Activated T-cell treated with anti-CD3 and anti-CD28 coated beads, Interleukin-2, amount 50 U/mL, for 1 hour (primary cell): ENCODE measurements around the gene WNT6.

Experiments
- DNase-seq: peaks from one replicate; pipeline ENCODE4 v3.0.0-alpha.2; 2020

The WNT6 gene

GRCh38 chr2:218858671-218859555, 692 bp upstream of the WNT6 start:
- DNase-seq, result no peak

DNA sequence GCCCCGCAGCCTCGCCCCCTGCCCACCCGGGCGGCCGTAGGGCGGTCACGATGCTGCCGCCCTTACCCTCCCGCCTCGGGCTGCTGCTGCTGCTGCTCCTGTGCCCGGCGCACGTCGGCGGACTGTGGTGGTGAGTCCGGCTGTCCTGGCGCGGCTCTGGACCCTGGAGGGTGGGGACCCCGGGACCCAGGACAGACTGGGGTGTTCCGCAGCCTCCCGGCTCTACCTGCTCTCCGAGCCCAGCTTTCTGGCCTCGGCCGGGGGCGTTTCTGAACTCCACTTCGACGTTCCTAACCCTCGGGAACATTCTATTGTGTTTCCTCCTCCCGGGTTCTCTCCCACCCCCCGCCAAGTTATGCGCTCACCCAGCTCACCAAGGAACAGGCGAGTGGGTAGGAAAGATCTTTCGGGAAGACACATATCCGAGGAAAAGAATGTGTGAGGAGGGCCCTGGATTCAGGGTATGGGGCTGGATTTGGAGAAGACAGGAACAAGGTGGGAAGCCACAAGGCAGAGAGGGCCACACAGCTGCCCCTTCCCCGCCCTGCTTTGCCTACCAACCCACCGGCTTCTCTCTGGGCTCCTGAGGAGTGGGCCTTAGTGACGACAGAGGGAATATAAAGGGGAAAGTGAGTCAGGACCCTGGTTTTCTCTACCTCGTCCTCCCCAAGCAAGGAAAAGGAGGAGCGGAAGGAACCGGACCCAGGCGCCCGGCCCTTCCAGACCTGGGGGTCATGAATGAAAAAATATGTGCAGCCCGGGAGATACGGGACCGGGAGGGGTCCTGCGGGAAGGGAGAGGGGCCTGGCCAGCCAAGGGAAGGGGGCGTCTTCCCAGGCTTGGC, 605 bp downstream of the WNT6 start:
- DNase-seq, result no peak

DNA sequence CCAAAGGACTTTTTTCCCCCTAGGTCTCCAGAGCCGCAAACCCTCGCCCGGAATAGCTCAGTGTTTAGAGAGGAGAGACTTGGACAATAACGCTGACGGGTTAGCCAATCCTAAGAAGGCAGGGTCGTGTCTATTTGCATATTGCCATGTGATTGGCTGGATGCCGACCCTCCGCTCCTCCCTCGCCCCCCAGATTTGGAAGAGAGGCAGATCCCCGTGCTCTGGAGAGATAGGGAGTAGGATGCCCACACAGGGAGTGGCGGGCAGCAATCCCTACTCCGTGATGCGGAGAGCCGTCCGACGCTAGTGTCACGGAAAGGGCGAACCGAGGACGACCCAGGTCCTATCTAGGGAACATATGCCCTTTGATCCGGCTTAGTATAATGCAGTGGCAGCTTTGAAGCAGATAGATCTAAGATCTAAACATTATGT, 1.4 kb downstream of the WNT6 start:
- no peak for DNase-seq

DNA sequence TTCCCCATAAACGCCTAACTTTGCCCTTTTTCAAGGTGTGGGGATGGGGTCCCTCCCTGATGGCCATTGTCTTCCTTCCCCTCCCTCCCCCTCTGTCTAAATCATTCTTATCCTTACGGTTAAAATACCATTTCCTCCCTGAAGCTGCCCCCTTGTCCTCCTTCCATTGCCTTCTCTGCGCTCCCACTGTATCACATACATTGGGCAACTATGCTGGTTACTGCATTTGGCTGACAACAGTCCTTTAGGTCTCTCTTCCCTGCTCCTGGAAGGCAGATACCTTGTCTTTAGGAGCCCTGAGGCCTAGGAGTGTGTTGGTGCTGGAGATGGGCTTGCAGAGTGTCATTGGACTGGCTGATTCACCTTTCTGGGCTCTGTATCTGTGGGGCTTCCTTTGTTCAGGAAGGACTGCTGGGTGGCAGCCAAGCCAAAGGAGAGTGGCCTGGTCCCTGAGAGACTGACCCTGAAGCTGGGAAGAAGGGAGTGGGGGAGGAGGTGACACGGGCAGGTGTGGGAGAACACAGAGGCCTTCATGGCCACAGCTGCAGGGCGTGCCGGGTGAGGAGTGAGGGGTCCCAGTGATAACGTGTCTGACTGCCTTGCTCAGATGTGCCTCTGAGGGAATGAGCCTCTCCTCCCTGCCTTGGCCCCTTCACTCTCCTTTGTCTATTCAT, 2.2 kb downstream of the WNT6 start:
- no peak for DNase-seq

DNA sequence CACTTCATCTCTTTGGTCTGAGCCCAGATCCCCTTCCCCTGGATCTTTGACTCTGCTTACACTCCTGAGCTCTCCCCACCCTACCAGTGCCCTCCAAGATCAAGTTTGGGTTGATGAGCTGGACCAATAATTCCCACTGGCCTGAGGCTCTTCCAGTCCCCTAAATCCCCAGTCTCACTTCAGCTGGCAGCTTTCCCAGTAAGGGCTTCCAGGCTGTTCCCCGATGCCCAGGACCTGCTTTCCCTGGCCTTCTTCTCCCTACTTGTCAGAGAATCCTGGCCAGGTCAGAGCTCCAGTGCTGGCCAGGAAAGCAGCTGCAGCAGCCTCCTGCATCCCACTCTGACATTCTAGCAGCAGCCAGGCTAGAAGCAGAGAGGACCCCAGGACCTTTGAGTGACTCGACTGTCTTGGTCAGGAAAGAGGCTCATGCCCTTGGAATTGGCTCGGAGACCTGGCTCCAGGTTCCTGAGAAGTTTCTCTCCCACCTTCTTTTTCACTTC, 3.5 kb downstream of the WNT6 start:
- DNase-seq, result no peak

DNA sequence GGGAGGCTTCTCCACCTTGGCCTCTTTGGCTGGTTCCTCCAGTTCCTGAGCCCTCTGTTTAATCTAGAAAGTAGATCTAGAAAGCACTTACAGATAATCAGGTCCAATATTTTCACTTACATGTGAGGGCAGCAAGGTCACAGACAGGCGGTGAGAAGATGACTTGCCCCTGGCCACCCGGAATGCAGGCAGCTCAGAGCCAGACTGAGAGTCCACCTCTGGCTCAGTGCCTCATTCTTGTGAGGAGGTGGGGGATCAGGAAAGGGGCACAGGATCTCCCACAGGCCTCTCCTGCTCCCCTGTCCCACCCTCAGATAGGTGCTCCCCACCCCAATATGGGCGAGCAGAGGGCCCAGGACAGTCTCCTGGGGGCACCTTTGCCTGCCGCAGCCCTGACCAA, 5.8 kb downstream of the WNT6 start:
- DNase-seq, result no peak

- DNase-seq, result no peak
Measured at GRCh38 chr2:218865999-218866398, 6.4 kb downstream of the WNT6 start.

DNA sequence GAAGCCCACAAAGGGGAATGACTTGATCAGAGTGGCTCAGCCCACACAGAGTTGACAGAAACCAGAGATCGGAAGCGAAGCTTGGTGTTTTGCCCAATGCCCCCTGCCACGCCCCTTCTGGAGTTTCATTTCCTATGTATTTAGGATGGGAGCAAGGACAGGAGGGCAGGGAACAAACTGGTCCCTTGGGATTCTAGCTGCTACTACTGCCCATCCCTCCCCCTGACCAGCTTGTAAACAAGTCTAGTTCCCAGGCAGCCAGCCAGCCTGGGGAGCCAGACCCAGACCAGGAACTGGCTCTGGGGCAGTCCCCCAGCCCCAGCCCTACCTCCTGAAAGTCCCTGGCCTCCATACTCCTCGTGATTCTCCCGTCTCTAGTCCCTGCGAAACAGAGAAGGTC, 8.3 kb downstream of the WNT6 start:
- no peak for DNase-seq

DNA sequence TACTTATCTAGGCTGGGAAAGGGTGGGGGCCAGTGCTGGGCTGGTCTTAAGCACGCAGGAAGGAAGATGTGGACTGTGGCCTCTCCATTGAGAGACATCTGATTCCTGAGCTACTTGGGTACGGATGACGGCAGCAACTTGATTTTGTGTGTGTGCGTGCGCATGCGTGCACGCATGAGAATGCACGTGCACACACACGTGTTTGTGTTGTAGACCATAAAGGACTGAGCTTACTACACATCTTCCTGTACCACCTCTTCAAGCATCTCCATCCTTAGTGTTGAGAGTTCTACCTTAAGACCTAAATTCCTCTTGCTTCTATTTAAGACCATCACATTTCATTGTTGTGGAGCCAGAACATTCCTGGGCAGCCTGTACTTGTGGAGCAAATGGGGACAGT, 9.5 kb downstream of the WNT6 start:
- DNase-seq, result no peak

GRCh38 chr2:218870984-218871344, 11.4 kb downstream of the WNT6 start:
- DNase-seq, result no peak

- DNase-seq, result no peak
Measured at GRCh38 chr2:218871345-218872302, 12.0 kb downstream of the WNT6 start.

DNA sequence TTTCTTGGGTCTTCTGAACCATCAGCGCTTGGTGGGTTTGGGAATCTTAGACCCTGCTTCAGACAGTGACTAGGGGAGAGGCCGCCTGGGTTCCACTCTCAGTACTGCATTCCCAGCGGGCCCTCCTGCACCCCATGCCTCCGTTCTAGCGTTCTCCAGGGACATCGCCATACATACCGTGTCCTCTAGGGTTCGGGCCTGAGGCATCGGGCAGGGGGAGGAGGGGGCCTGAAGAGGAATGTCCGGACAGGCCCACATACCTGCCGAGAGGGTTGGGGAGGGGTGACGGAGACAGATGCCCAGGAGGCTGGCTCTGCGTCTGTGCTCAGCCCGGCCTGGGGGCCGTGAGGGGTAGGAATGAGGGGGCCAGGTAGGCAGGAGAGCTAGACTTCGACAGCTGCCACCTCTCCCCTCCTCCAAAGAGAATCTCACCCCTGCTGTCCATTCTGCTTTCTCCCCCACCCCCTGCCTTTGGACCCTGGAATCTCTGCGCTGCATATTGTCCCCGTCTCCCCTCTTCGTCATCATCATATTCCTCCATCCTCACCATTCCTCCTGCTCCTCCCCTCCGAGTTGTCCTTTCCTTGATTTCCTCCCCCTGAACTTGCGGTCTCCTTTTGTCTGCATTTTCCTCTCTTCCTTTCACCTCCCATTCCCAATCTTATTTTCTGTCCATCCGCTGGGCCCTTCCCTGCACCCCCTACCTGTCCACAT, 13.2 kb downstream of the WNT6 start:
- DNase-seq, result no peak

DNA sequence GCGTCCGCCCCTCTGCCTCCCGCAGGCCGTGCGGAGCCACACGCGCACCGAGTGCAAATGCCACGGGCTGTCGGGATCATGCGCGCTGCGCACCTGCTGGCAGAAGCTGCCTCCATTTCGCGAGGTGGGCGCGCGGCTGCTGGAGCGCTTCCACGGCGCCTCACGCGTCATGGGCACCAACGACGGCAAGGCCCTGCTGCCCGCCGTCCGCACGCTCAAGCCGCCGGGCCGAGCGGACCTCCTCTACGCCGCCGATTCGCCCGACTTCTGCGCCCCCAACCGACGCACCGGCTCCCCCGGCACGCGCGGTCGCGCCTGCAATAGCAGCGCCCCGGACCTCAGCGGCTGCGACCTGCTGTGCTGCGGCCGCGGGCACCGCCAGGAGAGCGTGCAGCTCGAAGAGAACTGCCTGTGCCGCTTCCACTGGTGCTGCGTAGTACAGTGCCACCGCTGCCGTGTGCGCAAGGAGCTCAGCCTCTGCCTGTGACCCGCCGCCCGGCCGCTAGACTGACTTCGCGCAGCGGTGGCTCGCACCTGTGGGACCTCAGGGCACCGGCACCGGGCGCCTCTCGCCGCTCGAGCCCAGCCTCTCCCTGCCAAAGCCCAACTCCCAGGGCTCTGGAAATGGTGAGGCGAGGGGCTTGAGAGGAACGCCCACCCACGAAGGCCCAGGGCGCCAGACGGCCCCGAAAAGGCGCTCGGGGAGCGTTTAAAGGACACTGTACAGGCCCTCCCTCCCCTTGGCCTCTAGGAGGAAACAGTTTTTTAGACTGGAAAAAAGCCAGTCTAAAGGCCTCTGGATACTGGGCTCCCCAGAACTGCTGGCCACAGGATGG, 14.0 kb downstream of the WNT6 start:
- DNase-seq, result no peak

DNA sequence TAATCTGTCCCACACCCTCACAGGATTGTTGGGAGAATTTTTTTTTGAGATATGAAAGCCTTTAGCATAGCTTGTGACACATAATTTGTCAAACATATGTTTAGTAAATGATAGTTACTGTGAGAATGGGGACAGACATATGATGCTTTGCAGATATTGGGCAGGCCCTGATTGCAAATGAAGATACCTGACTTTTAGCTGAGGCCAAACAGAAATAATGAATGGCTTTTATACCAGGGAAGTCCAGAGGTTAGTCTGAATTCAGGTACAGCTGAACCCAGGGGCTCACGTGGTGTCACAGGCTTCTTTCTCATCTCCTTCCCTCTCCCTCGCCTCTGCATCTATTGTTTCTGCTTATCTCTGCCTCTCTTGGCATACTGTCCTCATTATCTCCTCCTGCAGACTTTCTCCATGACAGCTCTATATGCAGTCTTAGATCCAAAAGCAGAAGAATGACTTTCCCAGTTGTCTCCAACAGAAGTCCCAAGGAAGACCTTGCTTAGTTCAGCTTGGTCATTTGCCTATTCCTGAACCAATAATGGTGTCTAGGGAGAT, 16.2 kb downstream of the WNT6 start:
- no peak for DNase-seq

DNA sequence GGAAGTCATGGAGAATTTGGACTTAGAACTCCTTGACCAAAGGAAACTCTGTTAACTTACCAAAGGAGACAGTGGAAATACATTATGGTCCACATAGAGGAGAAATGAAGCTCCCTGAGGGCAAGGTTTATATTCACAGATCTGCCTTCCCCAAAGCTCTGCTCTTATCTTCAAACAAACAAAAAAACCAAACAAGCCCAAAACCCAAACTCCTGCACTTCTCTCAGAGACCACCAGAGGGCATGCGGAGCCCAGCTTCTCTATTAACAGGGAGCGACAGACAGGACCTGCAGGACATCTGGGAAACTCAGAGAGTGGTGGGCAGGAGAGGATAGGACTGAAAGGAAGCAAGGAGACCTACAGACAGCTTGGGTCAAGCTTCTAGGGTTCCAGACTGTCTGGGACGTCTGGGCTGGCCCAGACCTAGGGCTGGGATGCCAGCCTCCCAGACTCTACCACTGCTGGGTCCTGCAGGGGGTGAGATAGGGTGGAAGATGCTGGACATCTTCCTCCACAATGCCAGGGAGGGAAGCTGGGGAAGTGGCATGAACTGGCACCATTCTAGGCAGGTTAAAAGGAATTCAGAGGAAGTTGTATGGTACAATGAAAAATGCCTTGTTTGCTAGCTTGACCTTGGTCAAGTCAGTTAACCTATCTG, 17.1 kb downstream of the WNT6 start:
- peak; percentile 80 for DNase-seq

- no peak for DNase-seq
Measured at GRCh38 chr2:218877331-218877730, 17.7 kb downstream of the WNT6 start.

GRCh38 chr2:218877891-218878290, 18.3 kb downstream of the WNT6 start:
- DNase-seq, result no peak

DNA sequence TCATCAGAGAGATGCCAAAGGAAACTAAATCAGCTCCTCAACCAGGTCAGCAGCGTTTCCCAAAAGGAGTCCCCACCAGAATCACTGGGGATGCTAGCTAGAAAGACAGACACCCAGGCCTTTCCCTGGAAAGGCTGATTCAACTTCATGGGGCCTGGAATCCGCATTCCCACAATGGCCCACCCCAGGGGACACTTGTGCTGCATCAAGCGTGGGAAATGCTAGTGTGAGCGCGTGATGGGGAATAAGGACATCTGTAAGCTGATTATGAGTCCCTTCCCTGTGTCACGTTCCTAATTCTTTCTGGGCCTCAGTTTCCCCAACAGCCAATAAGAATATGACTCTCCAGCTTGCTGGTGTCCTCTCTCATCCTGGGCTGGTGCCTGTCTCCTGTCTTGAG, 18.9 kb downstream of the WNT6 start:
- no peak for DNase-seq

GRCh38 chr2:218878926-218879761, 19.5 kb downstream of the WNT6 start:
- peak; percentile 29 for DNase-seq
